HG02588 (cell line): Measurements from ENCODE around the gene C11orf68.

Experiments used
- ATAC-seq: cut with Tn5 transposase; IDR thresholded peaks from one replicate; pipeline ENCODE4 v1.9.1; 2021; ENCODE audit warnings: mild to moderate bottlenecking, moderate library complexity; ENCODE audit not compliant: unreplicated experiment

Gene C11orf68

DNA sequence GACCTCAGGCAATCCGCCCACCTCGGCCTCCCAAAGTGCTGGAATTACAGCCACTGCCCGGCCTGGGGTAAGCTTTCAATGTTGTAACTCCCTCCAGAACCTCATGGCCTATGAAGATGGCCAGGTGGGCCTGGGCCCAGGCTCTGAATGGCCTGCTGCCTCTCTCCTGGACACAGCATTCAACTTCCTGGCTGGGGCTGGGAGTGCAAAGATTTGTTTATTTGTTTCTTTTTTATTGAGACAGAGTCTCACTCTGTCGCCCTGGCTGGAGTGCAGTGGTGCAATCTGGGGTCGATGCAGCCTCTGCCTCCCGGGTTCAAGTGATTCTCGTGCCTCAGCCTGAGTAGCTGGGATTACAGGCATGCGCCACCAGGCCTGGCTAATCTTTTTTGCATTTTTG is 25.9 kb upstream of the C11orf68 start:
- ATAC-seq = no peak

DNA sequence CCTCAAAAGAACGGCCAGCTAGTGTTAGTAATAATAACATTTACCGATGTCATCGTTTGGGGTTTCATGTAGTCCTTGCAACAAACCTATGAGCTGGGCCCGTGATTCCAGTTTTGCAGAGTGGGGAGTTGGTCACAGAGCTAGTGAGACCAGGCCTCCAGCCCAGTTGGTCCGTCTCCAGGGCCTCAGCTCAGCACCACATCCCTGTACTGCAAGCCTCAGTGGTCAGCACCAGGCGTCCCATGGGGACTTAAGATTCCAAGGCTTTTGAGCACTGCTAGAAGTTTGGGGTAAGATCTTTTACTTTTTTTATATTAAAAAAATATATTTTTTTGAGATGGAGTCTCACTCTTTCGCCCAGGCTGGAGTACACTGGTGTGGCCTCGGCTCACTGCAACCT is 25.3 kb upstream of the C11orf68 start:
- ATAC-seq = no peak

DNA sequence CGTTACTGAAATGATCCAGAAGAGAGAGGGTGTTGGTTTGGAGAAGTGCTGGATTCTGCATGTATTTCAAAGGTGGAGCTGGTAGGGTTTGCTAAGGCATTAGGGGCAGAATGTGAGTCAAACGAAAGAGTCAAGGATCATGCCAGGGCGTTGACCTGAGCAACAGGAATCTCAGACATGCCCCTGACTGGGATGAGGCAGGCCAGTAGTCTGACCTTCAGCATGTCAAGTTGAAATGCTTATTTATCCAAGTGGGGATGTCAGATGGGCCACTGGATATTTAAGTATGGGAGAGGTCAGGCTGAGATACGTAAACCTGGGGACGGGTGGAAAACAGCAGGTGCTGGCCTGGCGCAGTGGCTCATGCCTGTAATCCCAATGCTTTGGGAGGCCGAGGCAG is 23.7 kb upstream of the C11orf68 start:
- ATAC-seq = no peak

DNA sequence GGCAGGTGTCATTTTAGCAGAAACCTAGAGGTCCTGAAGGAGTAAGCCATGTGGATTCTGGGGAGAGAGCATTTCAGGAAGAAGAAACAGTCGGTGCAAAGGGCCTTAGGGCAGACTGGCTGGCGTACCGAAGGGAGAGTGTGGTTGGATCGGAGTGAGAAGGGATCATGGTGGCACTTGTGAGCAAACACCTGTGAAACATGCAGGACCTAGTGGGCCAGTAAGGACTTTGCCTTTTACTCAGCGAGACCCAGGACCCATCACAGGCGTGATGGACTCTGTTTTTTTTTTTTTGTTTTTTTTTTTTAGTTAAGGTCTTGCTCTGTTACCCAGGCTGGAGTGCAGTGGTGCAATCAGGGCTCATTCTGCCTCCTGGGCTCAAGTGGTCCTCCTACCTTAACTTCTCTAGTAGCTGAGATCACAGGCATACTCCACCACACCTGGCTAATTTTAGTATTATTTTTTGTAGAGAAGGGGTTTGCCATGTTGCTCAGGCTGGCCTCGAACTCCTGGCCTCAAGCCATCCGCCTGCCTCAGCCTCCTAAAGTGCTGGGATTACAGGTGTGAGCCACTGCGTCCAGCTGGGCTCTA is 23.0 kb upstream of the C11orf68 start:
- ATAC-seq = no peak

DNA sequence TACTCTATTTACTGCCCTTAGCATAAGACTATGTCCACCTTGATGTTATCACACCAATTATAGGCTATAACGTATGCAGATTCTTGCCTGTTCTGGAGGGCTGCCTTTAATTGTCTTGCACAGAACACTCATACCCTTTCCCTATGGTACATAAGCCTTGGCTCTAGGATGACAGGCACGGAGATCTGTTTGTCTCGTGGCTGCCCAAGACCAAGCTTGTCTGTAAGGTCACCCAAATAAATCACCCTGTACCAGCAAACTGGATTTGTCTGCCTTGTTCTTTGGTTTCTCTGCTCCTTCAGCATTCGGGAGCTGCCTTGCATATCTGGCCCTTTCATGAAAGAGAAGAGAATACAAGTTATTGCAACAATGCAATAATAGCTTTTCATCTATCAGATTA is 18.9 kb upstream of the C11orf68 start:
- ATAC-seq = no peak

DNA sequence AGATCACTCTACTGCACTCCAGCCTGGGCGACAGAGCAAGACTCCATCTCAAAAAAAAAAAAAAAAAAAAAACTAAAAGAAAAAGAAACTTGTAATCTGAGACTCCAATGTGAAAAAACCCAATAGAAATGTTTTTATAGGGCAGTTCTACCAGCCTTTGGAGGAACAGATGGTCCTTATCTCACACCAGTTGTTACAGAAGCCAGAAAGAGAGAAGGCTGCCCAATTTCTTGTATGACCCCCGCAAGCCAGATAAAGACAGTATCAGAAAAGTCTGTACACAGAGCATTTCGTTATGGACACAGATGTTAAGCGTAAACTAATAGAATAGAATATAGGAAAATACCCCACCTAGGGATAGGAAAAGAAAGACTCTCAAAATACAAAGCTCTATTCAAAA is 15.2 kb upstream of the C11orf68 start:
- no peak for ATAC-seq

DNA sequence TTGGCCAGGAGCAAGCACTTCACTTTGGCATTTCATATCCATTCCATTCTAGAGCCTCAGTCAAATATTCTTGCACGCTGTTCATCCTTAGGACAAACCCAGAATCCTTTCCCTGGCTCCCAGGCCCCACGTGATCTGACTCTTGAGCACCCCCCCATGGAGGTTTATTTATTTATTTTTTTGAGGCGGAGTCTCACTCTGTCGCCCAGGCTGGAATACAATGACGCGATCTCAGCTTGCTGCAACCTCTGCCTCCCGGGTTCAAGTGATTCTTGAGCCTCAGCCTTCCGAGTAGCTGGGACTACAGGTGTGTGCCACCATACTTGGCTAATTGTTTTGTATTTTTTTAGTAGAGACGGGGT is 13.7 kb upstream of the C11orf68 start:
- no peak for ATAC-seq

DNA sequence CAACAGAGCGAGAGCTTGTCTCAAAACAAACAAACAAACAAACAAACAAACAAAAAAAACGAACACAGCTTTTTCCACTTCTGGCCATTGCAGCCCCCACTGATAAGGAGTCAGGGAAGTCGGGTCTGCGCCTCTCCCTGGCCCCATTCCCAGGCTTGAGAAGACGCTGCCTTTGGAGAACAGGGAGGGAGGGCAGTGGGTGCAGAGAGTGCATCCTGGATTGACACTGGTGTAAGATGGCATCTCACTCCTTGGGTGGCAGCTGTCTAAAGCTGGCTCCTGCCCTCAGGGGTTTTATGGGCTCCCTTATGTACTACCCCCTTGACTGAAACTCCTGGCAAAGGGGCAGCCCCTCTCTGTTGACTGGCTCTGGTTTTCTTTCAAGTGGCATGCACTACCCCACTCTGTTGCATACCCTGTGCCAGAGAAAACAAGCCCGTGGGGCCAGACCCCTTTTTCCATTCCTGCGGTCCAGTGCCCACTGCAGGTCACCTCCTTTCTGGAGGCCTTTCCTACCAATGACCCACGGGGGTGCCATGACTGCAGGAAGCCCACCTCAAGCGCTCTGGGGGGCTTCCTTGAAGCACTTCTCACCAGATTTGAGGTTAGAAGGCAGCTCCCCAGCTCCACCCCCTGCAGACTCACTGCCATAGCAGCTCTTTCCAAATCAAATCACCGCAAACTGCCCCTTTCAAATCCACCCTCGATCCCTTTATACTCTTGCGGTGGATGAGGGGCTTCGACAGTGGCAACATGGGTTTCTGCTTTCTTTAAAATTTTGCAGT is 13.1 kb upstream of the C11orf68 start:
- ATAC-seq = no peak

DNA sequence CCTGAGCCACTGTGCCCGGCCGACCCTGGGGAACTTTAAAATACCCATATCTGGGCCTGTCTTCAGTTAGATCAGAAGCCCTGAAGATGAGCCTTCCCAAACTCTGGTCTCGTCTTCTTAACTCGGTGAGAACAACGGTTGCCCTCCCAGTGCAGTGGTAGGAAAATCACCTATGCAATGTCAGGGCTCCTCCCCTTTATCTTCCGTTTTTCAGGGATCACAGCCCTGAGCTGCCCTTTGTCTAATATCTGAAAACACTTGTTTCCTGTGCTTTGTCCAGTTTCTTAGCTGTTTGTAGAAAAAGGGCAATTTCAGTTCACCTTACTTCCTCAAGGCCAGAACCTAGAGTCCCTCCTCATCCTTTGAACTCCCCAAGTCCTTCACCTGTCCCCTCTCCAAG is 9.8 kb upstream of the C11orf68 start:
- ATAC-seq = no peak

DNA sequence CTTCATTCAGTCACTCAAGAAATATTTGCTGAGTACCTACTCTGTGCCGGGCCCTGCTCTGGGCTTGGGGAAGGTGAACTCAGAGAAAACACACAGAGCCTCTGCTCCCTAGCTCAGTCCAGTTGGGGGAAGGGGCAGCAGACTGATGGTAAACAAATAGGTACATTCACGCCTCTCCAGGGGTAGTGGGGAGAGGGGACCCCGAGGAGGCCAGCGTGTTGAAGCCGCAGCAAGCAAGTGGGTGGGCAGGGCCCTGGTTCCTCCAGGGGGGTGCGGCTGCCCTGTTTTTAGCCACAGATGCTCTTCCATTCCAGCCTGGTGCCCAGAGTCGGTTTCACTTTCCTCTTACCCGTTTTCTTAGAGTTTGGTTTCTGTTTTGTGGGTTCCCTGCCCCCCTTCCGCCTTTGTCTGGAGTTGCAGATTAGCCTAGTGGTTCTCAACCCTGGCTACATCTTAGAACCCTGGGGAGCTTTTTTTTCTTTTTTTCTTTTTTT is 9.1 kb upstream of the C11orf68 start:
- peak; percentile 62 for ATAC-seq

DNA sequence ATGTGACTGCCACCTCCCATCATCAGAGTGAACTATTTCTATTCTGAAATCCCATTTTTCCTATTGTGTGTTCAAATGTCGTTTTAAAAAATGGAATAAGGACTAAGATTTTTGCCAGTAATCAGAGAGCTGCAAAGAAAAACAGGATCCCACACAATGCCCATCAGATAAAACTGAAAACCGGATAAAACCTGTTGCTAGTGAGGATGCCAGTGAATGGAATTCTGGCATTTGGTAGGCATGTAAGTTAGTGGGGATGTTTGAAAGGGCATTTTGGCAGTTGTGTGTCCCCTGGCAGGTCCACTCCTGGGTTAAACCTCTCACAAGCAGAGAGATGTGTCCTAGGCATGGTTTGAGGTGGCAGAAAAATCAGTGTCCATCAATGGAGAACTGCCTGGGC is 6.5 kb upstream of the C11orf68 start:
- ATAC-seq = no peak

DNA sequence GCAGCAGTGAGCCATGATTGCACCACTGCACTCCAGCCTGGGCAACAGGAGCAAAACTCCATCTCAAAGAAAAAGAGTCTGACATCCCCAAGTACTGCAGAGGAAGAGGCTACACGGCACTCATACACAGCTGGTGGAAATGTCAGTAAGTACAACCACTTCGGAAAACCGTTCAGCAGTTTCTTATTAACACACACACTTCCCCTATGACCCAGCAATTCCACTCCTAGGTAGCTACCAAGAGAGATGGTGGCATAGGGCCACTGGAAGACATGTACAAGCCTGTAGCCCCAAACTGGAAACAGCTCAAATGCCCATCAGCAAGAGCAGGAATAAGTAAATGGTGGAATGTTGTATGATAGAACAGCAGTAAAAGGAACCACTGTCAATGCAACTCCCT is 3.7 kb upstream of the C11orf68 start:
- ATAC-seq = no peak

DNA sequence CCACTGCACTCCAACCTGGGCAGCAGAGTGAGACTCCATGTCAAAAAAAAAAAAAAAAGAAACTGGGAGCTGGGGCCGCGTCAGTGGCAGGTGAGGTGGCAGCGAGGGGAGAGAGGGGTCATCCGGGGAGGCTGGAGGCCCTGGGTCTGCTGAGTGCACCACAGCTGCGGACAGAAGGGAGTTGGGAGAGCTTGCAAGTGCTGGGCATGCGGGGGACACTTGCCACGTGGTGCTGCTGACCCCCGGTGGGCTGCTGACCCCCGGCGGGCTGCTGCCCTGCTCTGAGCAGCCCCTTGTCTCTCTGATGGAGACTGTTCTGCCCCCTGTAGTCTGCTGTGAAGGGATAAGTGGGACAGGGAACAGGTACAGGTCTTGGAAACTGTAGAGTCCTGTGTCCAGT is 3.0 kb upstream of the C11orf68 start:
- no peak for ATAC-seq

DNA sequence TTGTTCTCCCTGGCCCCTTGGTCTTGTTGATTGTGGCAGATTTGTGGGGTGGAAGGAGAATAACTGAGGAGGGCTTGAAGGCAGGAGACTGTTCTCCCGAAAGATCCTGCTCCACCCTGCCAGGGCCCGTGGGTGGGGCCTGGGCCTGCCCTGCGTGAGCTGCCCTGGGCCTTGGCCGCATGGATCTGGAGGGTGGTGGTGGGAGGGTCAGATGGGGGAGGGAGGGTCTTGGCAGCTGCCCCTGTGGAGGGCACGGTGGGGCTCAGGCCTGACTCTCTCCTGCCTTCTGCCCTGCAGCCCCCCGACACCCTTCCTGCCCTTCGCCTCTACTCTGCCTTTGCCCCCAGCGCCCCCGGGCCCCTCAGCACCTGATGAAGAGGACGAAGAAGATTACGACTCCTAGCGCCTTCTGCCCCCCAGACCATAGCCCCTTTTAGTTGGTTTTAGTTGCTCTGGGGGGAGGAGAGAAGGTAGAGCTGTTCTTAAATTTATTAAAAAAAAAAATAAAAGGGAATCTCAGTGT is 2.2 kb upstream of the C11orf68 start:
- no peak for ATAC-seq

DNA sequence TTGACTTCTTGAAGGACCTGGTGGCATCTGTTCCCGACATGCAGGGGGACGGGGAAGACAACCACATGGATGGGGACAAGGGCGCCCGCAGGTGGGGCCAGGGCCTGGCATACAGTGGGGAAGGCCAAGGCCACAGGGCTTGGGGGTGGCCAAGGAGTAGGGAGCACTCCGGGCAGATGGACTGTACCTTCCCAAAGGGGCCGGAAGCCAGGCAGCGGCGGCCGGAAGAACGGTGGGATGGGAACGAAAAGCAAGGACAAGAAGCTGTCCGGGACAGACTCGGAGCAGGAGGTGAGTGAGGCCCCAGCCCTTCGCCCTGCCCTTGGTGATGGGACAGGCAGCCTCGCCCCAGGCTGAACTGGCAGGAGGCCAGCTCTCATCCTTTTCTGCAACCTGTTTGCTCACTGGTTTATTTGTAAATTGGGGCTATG is 1.5 kb upstream of the C11orf68 start:
- no peak for ATAC-seq

DNA sequence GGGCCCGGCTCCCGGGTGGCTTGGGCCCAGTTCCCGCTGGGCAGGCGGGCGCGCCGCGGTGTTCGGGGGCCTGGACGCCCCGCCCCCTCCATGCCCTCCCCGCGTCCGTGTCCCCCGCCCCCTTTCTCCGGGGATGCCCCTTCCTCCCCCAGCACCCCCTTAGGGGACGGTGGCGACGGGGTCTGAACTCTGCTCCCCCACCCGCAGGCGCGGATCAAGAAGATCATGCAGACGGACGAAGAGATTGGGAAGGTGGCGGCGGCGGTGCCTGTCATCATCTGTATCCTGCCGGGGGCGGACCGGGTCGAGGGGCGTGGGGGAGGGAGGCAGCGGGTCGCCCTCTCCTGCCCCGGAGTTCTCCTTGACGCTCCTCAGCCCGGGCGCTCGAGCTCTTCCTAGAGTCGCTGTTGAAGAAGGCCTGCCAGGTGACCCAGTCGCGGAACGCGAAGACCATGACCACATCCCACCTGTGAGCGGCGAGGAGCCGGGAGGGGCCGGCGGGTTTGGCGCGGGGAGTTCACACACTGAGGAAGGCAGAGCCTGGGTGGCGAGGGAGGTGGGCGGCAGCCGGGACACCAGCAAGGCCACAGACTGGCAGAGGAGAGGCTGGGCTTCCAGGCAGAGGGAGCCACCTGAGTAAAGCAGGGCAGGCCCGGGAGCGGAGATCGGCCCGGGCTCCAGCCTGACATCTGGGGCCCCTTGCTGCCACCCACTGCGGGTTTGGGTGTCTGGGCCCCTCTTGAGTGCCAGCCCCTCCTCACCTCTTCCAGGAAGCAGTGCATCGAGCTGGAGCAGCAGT is 910 bp upstream of the C11orf68 start:
- peak; percentile 43 for ATAC-seq

DNA sequence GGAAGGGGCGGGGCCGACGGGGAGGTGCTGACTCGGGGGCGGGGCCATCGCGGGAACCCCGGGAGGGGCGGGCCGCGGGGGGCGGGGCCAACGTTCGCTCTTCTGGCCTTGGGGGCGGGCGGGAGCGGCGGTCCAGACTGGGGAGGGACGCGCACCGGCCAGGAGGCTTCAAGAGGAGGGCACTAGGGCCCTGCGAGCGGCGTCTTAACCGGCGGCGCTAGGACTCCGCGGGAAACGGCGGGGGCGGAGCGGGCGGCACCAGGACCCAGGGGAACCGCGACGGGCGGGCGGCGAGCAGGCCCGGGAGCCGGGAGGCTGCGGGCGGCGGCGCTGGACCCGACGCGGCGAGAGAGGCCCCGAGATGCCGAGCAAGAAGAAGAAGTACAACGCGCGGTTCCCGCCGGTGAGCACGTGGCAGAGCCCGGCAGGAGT is 295 bp upstream of the C11orf68 start, which contains the start of gene DRAP1:
DRAP1 (plus strand) TSS at position 286 of the 432 bp plus-strand sequence; CDS start at position 362, 76 bp downstream.
- ATAC-seq = peak; percentile 83

DNA sequence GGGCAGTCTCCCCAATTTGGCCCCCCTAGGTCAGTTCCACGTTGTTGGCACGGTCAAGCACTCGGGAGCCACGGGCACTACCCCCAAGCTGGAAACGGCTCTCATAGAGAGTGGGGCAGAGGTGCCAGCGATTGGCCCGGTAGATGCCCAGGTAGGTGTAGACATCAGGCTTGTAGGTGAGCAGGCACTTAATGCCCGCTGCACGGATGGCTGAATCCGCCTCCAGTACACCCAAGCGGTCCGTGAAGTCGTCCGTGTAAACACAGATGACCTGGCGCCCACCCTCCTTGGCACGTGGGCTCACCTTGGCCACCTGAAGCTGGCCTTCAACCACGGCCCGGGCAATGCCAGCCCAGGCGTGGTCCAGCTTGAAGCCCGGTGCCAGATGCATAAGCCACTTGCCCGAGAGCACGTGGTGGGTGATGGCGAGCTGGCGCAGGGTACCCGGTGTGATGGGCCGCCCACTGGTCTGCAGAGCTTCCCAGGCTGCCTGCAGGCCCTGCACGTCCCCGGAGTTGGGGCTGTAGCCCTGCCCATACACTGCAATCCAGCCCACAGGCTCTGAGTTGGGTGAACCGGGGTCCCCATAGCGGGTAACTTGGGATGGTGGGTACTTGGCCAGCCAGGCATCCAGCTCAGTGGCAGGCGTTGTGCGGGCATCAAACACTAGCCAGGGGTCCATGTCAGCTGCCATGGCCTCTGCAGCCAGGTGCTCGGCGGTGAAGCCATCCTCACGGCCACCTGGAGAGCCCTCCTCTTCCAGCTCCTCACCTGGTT is 1.2 kb downstream of the C11orf68 start:
- ATAC-seq = no peak

DNA sequence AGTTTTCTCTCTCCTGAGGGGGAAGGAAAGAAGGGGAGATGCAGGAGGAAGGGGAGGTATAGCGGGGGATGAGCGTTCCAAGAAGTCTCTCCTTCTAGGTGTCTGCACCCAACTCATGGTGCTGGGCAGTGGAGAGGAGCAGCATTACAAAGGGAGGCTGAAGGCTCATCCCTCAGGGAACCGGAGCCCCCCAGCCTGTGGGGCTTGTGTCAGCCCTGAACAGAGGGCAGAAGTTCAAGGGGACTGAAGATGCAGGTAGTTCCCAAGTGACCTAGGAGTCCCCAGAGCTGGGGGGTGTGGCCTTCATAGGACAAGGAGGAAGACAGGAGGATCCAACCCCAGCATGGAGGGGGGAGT is 1.8 kb downstream of the C11orf68 start:
- ATAC-seq = no peak

DNA sequence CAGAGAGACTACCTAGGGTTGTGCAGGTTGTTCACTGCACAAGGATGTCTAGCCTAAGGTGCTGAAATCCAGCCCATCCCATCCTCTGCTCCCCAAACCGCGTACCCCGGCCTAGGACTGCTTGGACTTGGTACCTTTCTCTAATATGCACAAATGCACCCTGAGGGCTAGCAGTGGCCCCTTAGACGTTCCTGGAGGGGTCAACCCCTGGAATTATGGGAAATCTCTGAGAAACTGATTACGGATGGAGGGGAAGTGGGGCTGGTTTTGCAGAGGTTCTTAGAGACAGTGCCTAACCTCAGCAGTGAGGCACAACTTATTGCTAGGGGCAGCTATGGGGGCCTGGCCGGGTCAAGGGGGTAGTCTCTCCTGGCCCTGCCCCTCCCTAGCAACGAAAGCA is 2.5 kb downstream of the C11orf68 start:
- no peak for ATAC-seq

DNA sequence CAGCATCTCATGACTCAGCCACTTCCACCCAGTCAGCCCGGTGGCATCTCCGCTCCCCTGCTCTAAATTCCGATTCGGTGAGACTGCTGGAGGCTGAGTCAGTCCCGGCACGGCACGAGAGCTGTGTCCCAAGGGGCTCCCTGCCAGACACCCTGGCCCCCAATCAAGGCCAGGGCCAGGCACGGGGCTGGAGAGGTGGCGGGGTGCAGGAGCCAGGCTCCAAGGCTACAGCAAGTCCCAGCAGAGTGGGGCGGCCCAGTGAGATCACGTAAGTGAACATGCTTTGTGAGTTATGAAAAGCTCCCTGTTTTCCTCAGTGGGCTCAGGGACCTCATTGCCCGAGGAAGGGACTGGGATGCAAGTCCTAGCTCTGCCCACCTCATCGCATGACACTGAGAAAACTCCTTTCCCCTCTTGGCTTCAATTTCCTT is 3.0 kb downstream of the C11orf68 start:
- no peak for ATAC-seq
